ENCODE results near the gene TSNAXIP1.
"Not testable (repeated sequence)": the region's sequence is repeated elsewhere in the genome, so short reads cannot be mapped to it uniquely, and the experiment has no call there.

The TSNAXIP1 gene

DNA sequence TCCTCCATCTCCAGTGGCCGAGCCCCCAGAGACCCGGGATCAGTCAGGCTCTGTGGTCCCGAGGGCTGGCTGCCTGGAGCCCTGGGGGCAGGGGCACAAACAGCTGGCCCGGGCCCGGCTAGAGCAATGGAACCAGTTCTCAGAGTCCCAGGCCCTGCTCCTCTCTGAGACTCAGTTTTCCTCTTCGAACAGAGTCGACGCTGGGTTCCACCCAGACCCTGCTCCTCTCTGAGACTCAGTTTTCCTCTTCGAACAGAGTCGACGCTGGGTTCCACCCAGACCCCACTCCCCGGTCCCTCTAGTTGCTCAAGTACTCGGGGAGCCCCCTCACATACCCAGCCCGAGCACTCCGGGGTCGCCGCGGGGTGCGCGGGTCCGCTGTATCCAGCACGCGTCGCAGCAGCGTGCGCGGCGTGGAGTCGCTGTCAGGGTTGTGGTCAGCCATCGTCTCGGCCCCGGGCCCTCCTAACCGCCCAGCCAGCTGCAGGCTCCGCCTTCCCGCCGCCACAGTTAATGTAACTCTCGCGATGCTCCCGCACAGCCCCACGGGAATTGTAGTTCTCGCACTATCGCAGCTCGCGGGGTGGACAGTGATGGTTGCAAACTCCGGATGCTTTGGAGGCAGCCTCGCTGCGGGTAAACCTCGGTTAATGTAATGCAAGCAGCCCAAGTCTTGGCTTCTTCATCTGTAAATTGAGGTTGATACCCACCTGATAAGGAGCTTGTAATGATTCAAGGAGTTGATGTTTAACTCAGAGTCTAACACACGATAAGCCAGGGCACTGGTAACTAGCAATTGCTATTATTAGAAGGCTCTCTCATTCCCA lies 26.9 kb downstream of the TSNAXIP1 start:
- peak; percentile 88 to 95 (median 90) for DNase-seq (ENCODE audit: low read depth in 2 of 3, low spot score in 1 of 3)

- no peak for DNase-seq (ENCODE audit: low read depth in 2 of 3, low spot score in 1 of 3)
Measured at GRCh38 chr16:67834242-67834614, 27.5 kb downstream of the TSNAXIP1 start.

GRCh38 chr16:67837190-67837589 lies 30.5 kb downstream of the TSNAXIP1 start:
- not testable (repeated sequence) for DNase-seq (ENCODE audit: low read depth in 2 of 3, low spot score in 1 of 3)

- DNase-seq (ENCODE audit: low read depth in 2 of 3, low spot score in 1 of 3) = no peak
Measured at GRCh38 chr16:67837811-67838210, 31.1 kb downstream of the TSNAXIP1 start.

- no peak for DNase-seq (ENCODE audit: low read depth in 2 of 3, low spot score in 1 of 3)
Measured at GRCh38 chr16:67841198-67841815, 34.6 kb downstream of the TSNAXIP1 start.

DNA sequence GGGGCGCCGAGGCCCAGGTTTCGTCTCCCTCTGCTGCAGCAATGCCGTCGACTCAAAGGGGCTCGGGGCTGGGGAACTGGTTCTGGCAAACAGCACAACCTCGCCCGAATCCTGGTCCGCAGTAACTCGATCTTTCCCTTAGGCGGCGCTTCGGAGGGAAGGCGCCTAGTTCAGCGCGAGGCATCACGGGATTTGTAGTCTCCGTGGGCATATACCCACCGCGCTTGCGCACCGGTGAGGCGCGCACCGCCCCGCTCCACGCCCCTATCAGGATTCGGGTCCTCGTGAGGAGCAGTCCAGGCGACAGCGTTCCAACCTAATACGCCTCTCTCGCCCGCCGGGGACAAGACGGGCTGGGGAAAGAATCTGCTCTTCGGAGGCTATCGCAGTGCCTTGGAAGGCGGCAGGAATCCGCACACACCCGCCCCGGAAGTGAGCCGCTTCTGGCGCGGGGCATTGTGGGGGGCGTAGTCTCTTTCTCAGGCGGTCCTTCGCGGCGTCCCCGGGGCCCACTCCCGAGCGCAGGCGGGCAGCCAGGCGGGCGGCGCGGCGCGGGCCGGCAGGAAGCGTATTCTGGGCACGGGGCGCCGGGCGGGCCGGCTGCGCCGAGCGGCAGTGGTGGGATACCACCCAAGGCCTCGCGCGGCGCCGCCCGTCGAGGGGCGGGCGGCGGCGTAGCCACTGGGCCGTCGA lies 35.3 kb downstream of the TSNAXIP1 start, which contains the start of gene THAP11:
THAP11 (plus strand) TSS at position 505 of the 693 bp plus-strand sequence. CDS start 235 bp downstream, outside the sequence.
- DNase-seq (ENCODE audit: low read depth in 2 of 3, low spot score in 1 of 3) = peak; percentile 91 to 95 (median 91)

- peak in 2 of 3 donors; percentile 43 to 44 for DNase-seq (ENCODE audit: low read depth in 2 of 3, low spot score in 1 of 3)
Measured at GRCh38 chr16:67842509-67843342, 36.0 kb downstream of the TSNAXIP1 start.

DNA sequence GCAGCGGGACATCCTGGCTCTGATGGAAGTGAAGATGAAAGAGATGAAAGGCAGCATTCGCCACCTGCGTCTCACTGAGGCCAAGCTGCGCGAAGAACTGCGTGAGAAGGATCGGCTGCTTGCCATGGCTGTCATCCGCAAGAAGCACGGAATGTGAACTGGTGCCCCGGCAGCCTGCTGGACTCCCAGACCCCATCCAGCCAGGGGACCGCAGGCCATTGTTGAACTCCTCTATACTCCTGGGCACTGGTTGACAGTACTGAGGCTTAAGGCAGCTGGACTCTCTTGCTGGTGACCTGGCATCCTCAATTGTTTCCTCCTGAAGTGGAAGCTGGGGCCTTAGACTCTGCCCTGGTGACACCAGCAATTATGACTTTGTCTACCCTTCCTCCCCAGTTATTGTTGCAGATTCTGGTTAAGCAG lies 36.7 kb downstream of the TSNAXIP1 start:
- no peak for DNase-seq (ENCODE audit: low read depth in 2 of 3, low spot score in 1 of 3)

- DNase-seq (ENCODE audit: low read depth in 2 of 3, low spot score in 1 of 3) = no peak
Measured at GRCh38 chr16:67844497-67844896, 37.8 kb downstream of the TSNAXIP1 start.

- no peak for DNase-seq (ENCODE audit: low read depth in 2 of 3, low spot score in 1 of 3)
Measured at GRCh38 chr16:67845291-67846062, 38.8 kb downstream of the TSNAXIP1 start.

GRCh38 chr16:67846063-67846319 lies 39.3 kb downstream of the TSNAXIP1 start:
- DNase-seq (ENCODE audit: low read depth in 2 of 3, low spot score in 1 of 3) = no peak

GRCh38 chr16:67846320-67847063 lies 39.8 kb downstream of the TSNAXIP1 start, which contains the start of gene NUTF2:
Gene NUTF2, plus strand, starts transcription at chr16:67846933. Its CDS starts 18,198 bp downstream, at chr16:67865131.
- peak; percentile 92 to 96 (median 93) for DNase-seq (ENCODE audit: low read depth in 2 of 3, low spot score in 1 of 3)

GRCh38 chr16:67847064-67847861 lies 40.6 kb downstream of the TSNAXIP1 start, which contains the start of gene CENPT:
Gene CENPT, minus strand, starts transcription at chr16:67847693. Its CDS starts 13,834 bp downstream, at chr16:67833859.
- no peak for DNase-seq (ENCODE audit: low read depth in 2 of 3, low spot score in 1 of 3)

DNA sequence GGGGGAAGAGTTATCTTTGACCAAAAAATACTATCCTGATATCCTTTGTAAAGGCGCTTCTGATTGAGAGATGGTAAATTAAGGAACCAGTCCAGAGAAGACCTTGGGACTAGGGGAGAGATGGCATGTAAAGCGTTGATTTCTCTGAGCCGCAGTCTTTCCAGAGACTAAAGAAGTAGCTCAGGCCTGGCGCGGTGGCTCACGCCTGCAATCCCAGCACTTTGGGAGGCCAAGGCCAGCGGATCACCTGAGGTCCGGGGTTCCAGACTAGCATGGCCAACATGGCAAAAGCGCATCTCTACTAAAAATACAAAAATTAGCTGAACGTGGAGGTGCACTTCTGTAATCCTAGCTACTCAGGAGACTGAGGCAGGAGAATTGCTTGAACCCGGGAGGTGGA lies 41.4 kb downstream of the TSNAXIP1 start:
- no peak for DNase-seq (ENCODE audit: low read depth in 2 of 3, low spot score in 1 of 3)

GRCh38 chr16:67853670-67854069 lies 47.0 kb downstream of the TSNAXIP1 start:
- no peak for DNase-seq (ENCODE audit: low read depth in 2 of 3, low spot score in 1 of 3)

DNA sequence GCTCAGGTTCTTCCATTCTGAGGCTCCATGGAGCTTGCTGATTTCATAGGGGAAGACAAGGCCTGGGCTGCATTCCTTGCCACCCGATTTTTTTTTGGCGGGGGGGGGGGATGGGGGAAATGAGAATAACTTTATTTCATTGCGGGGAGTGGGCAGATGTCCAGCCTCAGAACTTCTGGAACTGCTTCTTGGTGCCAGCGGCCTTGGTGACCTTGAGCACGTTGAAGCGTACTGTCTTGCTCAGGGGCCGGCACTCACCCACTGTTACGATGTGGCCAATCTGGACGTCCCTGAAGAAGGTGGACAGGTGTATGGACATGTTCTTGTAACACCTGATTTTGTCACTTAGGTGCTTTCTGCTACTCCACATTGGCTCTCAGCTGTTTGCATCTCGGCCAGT lies 49.1 kb downstream of the TSNAXIP1 start:
- DNase-seq (ENCODE audit: low read depth in 2 of 3, low spot score in 1 of 3) = no peak

GRCh38 chr16:67856927-67857546 lies 50.3 kb downstream of the TSNAXIP1 start:
- no peak for DNase-seq (ENCODE audit: low read depth in 2 of 3, low spot score in 1 of 3)

DNA sequence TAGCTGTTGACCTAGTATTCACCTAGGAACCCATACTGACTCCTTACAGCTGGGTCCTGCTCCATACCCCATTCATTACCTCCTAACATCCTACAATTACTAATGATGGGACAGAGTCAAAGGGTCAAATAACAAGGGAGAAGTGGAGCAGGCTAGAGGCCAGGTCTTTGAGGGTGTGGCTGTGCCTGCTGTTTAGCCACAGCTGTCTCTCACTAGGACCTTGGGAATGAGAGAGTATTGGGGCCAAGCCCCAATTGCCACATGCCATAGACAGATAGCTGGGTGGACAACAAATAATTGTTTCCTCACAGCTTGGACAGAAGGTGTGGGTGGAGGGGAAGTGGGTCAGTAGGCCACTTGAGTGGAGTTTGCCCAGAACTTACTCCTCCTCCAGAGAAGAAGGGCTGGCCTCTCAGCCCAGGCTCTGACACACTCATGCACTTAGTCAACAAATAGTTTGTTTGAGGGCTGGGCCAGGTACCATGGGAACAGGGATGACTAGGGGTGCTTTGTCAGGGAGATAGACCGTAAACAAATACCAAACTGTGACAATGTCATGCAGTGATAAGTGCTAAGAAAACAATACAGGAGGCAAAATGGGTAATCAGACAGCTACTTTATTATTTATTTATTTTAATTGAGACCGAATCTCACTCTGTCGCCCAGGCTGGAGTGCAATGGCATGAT lies 51.0 kb downstream of the TSNAXIP1 start:
- no peak for DNase-seq (ENCODE audit: low read depth in 2 of 3, low spot score in 1 of 3)
